Cardiac fibroblast (primary cell): ENCODE results near the gene AHCYL2.

ENCODE experiments used
- DNase-seq, 2 donors: peaks; one replicate each; pipeline versions ENCODE4 v3.0.0 to v3.0.0-alpha.2; 2010; ENCODE audit warnings: low read depth in 2 of 2
- H3K4me3 ChIP-seq, 2 donors: replicated peaks in 1 of 2; 1 replicate in 1 of 2; 2 replicates in 1 of 2; pipeline ENCODE4 v1.5.1; 2011; ENCODE audit warnings: low read depth in 2 of 2, low read length in 2 of 2, mild to moderate bottlenecking in 2 of 2, moderate library complexity in 1 of 2
- CTCF ChIP-seq: IDR thresholded peaks from one replicate; pipeline ENCODE4 v1.5.1; 2011; ENCODE audit warnings: low read depth, mild to moderate bottlenecking, low read length, inconsistent platforms

AHCYL2 gene

GRCh38 chr7:129273936-129274335, 49.1 kb downstream of the AHCYL2 start:
- TF ChIP-seq CTCF, result no peak
- no peak for DNase-seq
- no peak overlapping the region for H3K4me3 ChIP-seq

GRCh38 chr7:129277629-129278028, 52.8 kb downstream of the AHCYL2 start:
- no peak for DNase-seq
- H3K4me3 ChIP-seq, result no peak overlapping the region
- TF ChIP-seq CTCF, result no peak

GRCh38 chr7:129278688-129279087, 53.9 kb downstream of the AHCYL2 start:
- DNase-seq, result no peak
- TF ChIP-seq CTCF, result no peak

GRCh38 chr7:129279757-129280156, 54.9 kb downstream of the AHCYL2 start:
- DNase-seq, result no peak
- no peak overlapping the region for H3K4me3 ChIP-seq
- TF ChIP-seq CTCF, result no peak

More at GRCh38 chr7:129278688-129279087, 53.9 kb downstream of the AHCYL2 start:
- no peak overlapping the region for H3K4me3 ChIP-seq

- H3K4me3 ChIP-seq, result no peak overlapping the region
- TF ChIP-seq CTCF, result no peak
- DNase-seq, result no peak
Observed at GRCh38 chr7:129281163-129281562, 56.3 kb downstream of the AHCYL2 start.

GRCh38 chr7:129282865-129283264, 58.0 kb downstream of the AHCYL2 start:
- DNase-seq, result no peak
- TF ChIP-seq CTCF, result no peak
- H3K4me3 ChIP-seq, result no peak overlapping the region

- DNase-seq, result no peak
- TF ChIP-seq CTCF, result no peak
- H3K4me3 ChIP-seq, result no peak overlapping the region
Observed at GRCh38 chr7:129283936-129284335, 59.1 kb downstream of the AHCYL2 start.
